ENCODE results near the gene CYP4B1.

Gene CYP4B1

DNA sequence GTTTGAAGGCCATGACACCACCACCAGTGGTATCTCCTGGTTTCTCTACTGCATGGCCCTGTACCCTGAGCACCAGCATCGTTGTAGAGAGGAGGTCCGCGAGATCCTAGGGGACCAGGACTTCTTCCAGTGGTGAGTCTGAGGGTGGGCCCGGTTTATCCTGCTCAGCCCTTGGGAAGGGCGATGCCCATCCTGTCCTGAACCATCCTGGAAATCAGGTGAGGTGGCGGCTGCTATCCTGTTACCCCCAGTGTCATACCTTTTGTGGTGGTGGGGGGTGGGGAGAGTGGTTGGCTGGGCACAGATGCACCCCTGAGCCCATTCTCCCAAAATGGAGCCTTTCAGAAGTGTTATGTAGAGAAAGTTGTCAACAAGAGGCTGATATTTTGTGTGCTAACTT, 16.3 kb downstream of the CYP4B1 start:
- TF ChIP-seq, protein P1, sequence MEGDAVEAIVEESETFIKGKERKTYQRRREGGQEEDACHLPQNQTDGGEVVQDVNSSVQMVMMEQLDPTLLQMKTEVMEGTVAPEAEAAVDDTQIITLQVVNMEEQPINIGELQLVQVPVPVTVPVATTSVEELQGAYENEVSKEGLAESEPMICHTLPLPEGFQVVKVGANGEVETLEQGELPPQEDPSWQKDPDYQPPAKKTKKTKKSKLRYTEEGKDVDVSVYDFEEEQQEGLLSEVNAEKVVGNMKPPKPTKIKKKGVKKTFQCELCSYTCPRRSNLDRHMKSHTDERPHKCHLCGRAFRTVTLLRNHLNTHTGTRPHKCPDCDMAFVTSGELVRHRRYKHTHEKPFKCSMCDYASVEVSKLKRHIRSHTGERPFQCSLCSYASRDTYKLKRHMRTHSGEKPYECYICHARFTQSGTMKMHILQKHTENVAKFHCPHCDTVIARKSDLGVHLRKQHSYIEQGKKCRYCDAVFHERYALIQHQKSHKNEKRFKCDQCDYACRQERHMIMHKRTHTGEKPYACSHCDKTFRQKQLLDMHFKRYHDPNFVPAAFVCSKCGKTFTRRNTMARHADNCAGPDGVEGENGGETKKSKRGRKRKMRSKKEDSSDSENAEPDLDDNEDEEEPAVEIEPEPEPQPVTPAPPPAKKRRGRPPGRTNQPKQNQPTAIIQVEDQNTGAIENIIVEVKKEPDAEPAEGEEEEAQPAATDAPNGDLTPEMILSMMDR (conservative IDR thresholded peaks at IDR 0.05; ENCODE audit: low read length), result no peak
- no peak for DNase-seq (ENCODE audit: low read depth)
- no peak overlapping the region for H3K4me3 ChIP-seq (ENCODE audit: low read length)

DNA sequence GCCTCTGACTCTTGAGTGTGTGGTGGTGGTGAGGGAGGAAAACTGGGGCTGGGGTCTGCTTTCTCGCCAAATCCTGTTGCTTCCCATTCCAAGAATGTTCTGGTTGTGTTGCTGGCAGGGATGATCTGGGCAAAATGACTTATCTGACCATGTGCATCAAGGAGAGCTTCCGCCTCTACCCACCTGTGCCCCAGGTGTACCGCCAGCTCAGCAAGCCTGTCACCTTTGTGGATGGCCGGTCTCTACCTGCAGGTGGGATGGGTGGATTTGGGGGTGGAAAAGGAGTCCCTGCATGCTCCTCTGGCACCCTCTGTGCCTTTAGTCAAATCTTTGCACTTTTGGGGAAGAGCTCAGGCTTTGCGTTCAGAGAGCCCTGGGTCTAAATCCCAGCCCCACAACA, 18.1 kb downstream of the CYP4B1 start:
- DNase-seq (ENCODE audit: low read depth), result no peak
- TF ChIP-seq, protein P1 (conservative IDR thresholded peaks at IDR 0.05; ENCODE audit: low read length), result no peak
- no peak overlapping the region for H3K4me3 ChIP-seq (ENCODE audit: low read length)

DNA sequence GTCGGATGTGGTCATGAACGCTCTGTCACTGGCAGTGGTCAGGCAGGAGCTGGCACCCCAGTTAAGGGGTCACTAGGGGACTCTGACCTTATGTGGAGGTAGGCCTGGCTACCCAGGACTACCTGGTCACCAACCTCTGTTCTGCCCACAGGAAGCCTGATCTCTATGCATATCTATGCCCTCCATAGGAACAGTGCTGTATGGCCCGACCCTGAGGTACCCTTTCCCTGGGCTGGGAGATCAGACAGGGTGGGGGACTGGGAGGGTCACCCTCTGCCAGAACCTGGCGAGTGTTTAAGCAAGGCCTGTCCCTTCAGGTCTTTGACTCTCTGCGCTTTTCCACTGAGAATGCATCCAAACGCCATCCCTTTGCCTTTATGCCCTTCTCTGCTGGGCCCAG, 19.0 kb downstream of the CYP4B1 start:
- TF ChIP-seq, protein P1 (conservative IDR thresholded peaks at IDR 0.05; ENCODE audit: low read length), result no peak
- H3K4me3 ChIP-seq (ENCODE audit: low read length), result no peak overlapping the region
- no peak for DNase-seq (ENCODE audit: low read depth)

DNA sequence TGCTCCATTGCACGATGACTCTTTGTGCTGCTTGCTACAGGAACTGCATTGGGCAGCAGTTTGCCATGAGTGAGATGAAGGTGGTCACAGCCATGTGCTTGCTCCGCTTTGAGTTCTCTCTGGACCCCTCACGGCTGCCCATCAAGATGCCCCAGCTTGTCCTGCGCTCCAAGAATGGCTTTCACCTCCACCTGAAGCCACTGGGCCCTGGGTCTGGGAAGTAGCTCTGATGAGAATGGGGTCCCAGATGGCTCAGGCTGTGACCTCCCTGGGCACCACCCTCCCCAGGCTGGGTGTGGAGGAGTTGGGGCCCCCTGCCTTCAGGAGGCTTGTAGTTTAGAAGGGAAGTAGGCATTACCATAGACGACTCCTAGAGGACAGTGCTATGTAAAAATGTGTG, 19.7 kb downstream of the CYP4B1 start:
- H3K4me3 ChIP-seq (ENCODE audit: low read length), result no peak overlapping the region
- no peak for DNase-seq (ENCODE audit: low read depth)
- TF ChIP-seq, protein P1 (conservative IDR thresholded peaks at IDR 0.05; ENCODE audit: low read length), result no peak

DNA sequence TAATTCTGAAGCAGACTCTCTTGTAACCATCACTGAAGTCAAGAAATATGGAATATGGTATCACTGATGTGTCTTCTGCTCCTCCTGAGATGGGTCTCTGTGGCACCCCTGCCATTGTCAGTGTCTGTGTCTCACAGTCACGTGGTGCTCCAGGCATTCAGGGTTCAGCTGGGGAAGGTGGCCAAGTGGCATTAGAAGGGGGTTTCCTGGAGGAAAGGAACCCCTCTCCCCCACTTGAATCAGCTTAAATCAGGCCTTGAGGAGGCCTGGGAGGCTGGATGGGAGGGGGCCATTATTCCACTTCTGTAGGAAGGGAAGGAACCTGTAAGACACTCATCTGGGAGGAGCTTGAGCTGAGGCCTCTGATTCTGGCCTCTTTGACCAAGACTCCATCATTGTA, 20.5 kb downstream of the CYP4B1 start:
- TF ChIP-seq, protein P1 (conservative IDR thresholded peaks at IDR 0.05; ENCODE audit: low read length), result no peak
- DNase-seq (ENCODE audit: low read depth), result no peak
- no peak overlapping the region for H3K4me3 ChIP-seq (ENCODE audit: low read length)

DNA sequence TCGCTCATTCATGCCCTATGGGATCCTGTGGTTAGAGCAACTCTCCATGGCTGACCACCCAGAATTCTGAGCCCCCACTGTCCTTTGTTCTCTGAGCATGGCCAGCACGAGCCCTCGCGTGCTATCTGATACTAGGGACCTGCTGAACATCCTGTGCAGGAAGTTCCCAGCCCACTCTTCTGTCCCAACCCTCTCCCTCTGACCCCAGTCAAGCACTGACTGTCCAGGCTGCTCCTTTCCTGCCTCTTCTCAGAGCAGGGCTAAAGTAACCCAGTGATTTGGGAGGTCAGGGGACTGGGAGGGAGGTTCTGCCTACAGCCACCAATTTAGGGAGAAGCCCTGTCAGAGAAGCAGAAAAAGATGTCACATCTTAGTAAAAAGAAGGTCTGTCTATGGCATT, 21.2 kb downstream of the CYP4B1 start:
- no peak for DNase-seq (ENCODE audit: low read depth)
- H3K4me3 ChIP-seq (ENCODE audit: low read length), result no peak overlapping the region
- TF ChIP-seq, protein P1 (conservative IDR thresholded peaks at IDR 0.05; ENCODE audit: low read length), result no peak

DNA sequence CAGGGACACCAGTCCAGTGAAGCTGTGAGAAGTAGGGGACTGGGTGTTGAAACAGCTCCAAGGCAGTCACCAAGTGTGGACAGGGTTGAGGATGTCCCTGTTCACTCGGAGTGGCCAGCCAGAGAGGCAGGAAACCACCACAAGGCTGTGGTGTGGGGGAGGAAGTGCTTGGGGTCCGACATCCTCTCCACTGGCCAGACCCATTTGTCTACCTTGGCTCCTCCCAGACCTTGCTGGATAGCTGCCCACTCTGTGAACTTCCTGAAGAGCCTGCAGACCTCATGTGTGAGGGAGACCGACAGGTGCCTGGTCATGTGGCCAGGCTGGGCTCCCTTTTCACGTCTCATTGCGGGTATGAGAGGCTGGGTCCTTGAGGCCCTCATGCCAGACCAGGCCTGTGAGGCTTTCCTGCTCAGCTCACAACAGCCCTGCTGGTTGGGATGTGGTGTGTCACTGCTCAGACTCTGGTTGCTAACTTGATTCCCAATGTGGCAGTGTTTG, 21.8 kb downstream of the CYP4B1 start:
- TF ChIP-seq, protein P1 (conservative IDR thresholded peaks at IDR 0.05; ENCODE audit: low read length), result no peak
- DNase-seq (ENCODE audit: low read depth), result no peak
- no peak overlapping the region for H3K4me3 ChIP-seq (ENCODE audit: low read length)
